Activated T-cell treated with anti-CD3 and anti-CD28 coated beads, Interleukin-2, amount 50 U/mL, for 24 hours (primary cell): ENCODE measurements around the gene MMP19.
"Not testable (repeated sequence)": the region's sequence is repeated elsewhere in the genome, so short reads cannot be mapped to it uniquely, and the experiment has no call there.

Source experiments
- DNase-seq: peaks from one replicate; pipeline ENCODE4 v3.0.0-alpha.2; 2020
- H3K27ac Mint-ChIP-seq: 2 replicates; pipeline ENCODE4 v1.8.0; 2020; ENCODE audit warnings: mild to moderate bottlenecking, mixed read lengths
- H3K27me3 Mint-ChIP-seq: 2 replicates; pipeline ENCODE4 v1.8.0; 2020; ENCODE audit warnings: mixed read lengths
- H3K36me3 Mint-ChIP-seq: 2 replicates; pipeline ENCODE4 v1.8.0; 2020; ENCODE audit warnings: low read depth, mixed read lengths
- H3K4me1 Mint-ChIP-seq: 2 replicates; pipeline ENCODE4 v1.8.0; 2020; ENCODE audit warnings: low read depth, mixed read lengths
- H3K4me3 Mint-ChIP-seq: 2 replicates; pipeline ENCODE4 v1.8.0; 2020; ENCODE audit warnings: mild to moderate bottlenecking, moderate library complexity, mixed read lengths
- H3K9me3 Mint-ChIP-seq: 2 replicates; pipeline ENCODE4 v1.8.0; 2020; ENCODE audit warnings: mixed read lengths

Gene MMP19

GRCh38 chr12:55849616-55850343 lies 7.0 kb upstream of the MMP19 start:
- DNase-seq = no peak
- Mint-ChIP-seq H3K9me3 (no peaks in the 10 kb centered on the region), H3K27me3 (peaks cover 4% of the 10 kb centered on the region), H3K4me3 (no peak overlapping the region), H3K36me3 (no peaks in the 10 kb centered on the region), H3K4me1 (peaks cover 14% of the 10 kb centered on the region), H3K27ac (no peak overlapping the region)

- Mint-ChIP-seq H3K27me3 (peaks cover 4% of the 10 kb centered on the region), H3K9me3 (no peaks in the 10 kb centered on the region), H3K36me3 (no peaks in the 10 kb centered on the region), H3K4me1 (peaks cover 14% of the 10 kb centered on the region), H3K27ac (peak overlapping the region; percentile 87), H3K4me3 (peak overlapping the region; percentile 36)
- no peak for DNase-seq
Observed at GRCh38 chr12:55847603-55848291, 5.0 kb upstream of the MMP19 start.

- Mint-ChIP-seq H3K27ac (peak overlapping the region; percentile 87), H3K4me3 (peak overlapping the region; percentile 36), H3K4me1 (peaks cover 14% of the 10 kb centered on the region), H3K9me3 (no peaks in the 10 kb centered on the region), H3K36me3 (no peaks in the 10 kb centered on the region), H3K27me3 (peaks cover 1% of the 10 kb centered on the region)
- no peak for DNase-seq
Observed at GRCh38 chr12:55847033-55847432, 4.3 kb upstream of the MMP19 start.

GRCh38 chr12:55845785-55846496 lies 3.2 kb upstream of the MMP19 start:
- Mint-ChIP-seq H3K27me3 (no peaks in the 10 kb centered on the region), H3K4me1 (peaks cover 14% of the 10 kb centered on the region), H3K9me3 (no peaks in the 10 kb centered on the region), H3K36me3 (no peaks in the 10 kb centered on the region), H3K4me3 (no peak overlapping the region), H3K27ac (no peak overlapping the region)
- no peak for DNase-seq

GRCh38 chr12:55845361-55845760 lies 2.6 kb upstream of the MMP19 start:
- no peak for DNase-seq
- H3K4me1 Mint-ChIP-seq = peaks cover 14% of the 10 kb centered on the region
- no peak overlapping the region for H3K4me3 Mint-ChIP-seq
- H3K27me3 Mint-ChIP-seq = no peaks in the 10 kb centered on the region
- H3K27ac Mint-ChIP-seq = no peak overlapping the region
- no peaks in the 10 kb centered on the region for H3K9me3 Mint-ChIP-seq
- no peaks in the 10 kb centered on the region for H3K36me3 Mint-ChIP-seq

GRCh38 chr12:55844961-55845360 lies 2.2 kb upstream of the MMP19 start:
- peaks cover 14% of the 10 kb centered on the region for H3K4me1 Mint-ChIP-seq
- no peak for DNase-seq
- no peaks in the 10 kb centered on the region for H3K36me3 Mint-ChIP-seq
- H3K9me3 Mint-ChIP-seq = no peaks in the 10 kb centered on the region
- H3K4me3 Mint-ChIP-seq = no peak overlapping the region
- H3K27ac Mint-ChIP-seq = no peak overlapping the region
- no peaks in the 10 kb centered on the region for H3K27me3 Mint-ChIP-seq

GRCh38 chr12:55843431-55843830 lies 695 bp upstream of the MMP19 start:
- Mint-ChIP-seq H3K9me3 (no peaks in the 10 kb centered on the region), H3K36me3 (no peaks in the 10 kb centered on the region), H3K27ac (no peak overlapping the region), H3K4me3 (no peak overlapping the region), H3K27me3 (no peaks in the 10 kb centered on the region), H3K4me1 (peaks cover 14% of the 10 kb centered on the region)
- no peak for DNase-seq

GRCh38 chr12:55840581-55841351 lies 2.0 kb downstream of the MMP19 start:
- Mint-ChIP-seq H3K9me3 (no peaks in the 10 kb centered on the region), H3K27ac (no peak overlapping the region), H3K4me3 (no peak overlapping the region), H3K27me3 (no peaks in the 10 kb centered on the region), H3K4me1 (no peaks in the 10 kb centered on the region), H3K36me3 (no peaks in the 10 kb centered on the region)
- DNase-seq = no peak

- Mint-ChIP-seq H3K9me3 (no peaks in the 10 kb centered on the region), H3K36me3 (no peaks in the 10 kb centered on the region), H3K27me3 (no peaks in the 10 kb centered on the region), H3K4me3 (no peak overlapping the region), H3K4me1 (no peaks in the 10 kb centered on the region), H3K27ac (no peak overlapping the region)
- DNase-seq = no peak
Observed at GRCh38 chr12:55839345-55840140, 3.2 kb downstream of the MMP19 start.

- Mint-ChIP-seq H3K9me3 (no peaks in the 10 kb centered on the region), H3K27ac (no peak overlapping the region), H3K27me3 (no peaks in the 10 kb centered on the region), H3K4me3 (no peak overlapping the region), H3K36me3 (no peaks in the 10 kb centered on the region), H3K4me1 (no peaks in the 10 kb centered on the region)
- DNase-seq = no peak
Observed at GRCh38 chr12:55838361-55838760, 4.4 kb downstream of the MMP19 start.

- peaks cover 19% of the 10 kb centered on the region for H3K4me1 Mint-ChIP-seq
- peaks cover 14% of the 10 kb centered on the region for H3K36me3 Mint-ChIP-seq
- not testable (repeated sequence) for H3K27ac Mint-ChIP-seq, H3K4me3 Mint-ChIP-seq, H3K9me3 Mint-ChIP-seq, DNase-seq, H3K27me3 Mint-ChIP-seq
Observed at GRCh38 chr12:55834400-55834799, 8.3 kb downstream of the MMP19 start.

GRCh38 chr12:55833056-55833455 lies 9.7 kb downstream of the MMP19 start:
- DNase-seq = no peak
- H3K27ac Mint-ChIP-seq = peak overlapping the region; percentile 31
- H3K27me3 Mint-ChIP-seq = no peaks in the 10 kb centered on the region
- H3K4me1 Mint-ChIP-seq = peaks cover 26% of the 10 kb centered on the region
- no peaks in the 10 kb centered on the region for H3K9me3 Mint-ChIP-seq
- H3K36me3 Mint-ChIP-seq = peaks cover 26% of the 10 kb centered on the region
- no peak overlapping the region for H3K4me3 Mint-ChIP-seq

- Mint-ChIP-seq H3K36me3 (peaks cover 41% of the 10 kb centered on the region), H3K9me3 (no peaks in the 10 kb centered on the region), H3K4me3 (peak overlapping the region; percentile 97), H3K4me1 (peaks cover 39% of the 10 kb centered on the region), H3K27ac (peak overlapping the region; percentile 87), H3K27me3 (no peaks in the 10 kb centered on the region)
- no peak for DNase-seq
Observed at GRCh38 chr12:55831447-55831815, 11.3 kb downstream of the MMP19 start.
